Epithelial cell of esophagus (primary cell): ENCODE data around the gene CD69.

ENCODE experiments used
- DNase-seq: peaks from one replicate; pipeline ENCODE4 v3.0.0; 2010; ENCODE audit warnings: low read depth
- H3K4me3 ChIP-seq: 2 replicates; pipeline ENCODE4 v1.5.1; 2011; ENCODE audit warnings: mild to moderate bottlenecking, low read length, control low read depth
- TF ChIP-seq, protein P1 (sequence below): IDR thresholded peaks from 2 replicates; pipeline ENCODE4 v1.5.1; 2011; ENCODE audit warnings: low read depth, mild to moderate bottlenecking, low read length, control low read depth, inconsistent platforms; ENCODE audit not compliant: insufficient read depth; ENCODE audit errors: missing control alignments

CD69 gene

DNA sequence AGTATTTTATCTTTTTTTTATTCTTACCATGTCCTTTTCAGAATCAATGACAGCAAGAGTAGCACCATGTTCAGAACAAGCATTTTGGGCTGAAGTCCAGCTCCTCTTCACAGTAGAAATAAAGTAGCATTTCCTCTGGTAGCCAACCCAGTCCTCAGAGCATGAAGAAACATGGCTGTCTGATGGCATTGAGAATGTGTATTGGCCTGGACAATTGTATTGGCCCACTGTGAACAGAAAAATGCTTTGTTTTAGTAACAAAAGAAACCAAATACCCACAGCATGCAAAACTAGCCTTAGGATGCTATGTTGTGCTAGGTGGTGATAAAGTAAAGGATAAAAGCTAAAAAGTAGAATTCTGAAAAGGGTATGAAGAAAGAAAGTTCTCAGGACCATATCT is 5.7 kb downstream of the CD69 start:
- TF ChIP-seq, protein P1, sequence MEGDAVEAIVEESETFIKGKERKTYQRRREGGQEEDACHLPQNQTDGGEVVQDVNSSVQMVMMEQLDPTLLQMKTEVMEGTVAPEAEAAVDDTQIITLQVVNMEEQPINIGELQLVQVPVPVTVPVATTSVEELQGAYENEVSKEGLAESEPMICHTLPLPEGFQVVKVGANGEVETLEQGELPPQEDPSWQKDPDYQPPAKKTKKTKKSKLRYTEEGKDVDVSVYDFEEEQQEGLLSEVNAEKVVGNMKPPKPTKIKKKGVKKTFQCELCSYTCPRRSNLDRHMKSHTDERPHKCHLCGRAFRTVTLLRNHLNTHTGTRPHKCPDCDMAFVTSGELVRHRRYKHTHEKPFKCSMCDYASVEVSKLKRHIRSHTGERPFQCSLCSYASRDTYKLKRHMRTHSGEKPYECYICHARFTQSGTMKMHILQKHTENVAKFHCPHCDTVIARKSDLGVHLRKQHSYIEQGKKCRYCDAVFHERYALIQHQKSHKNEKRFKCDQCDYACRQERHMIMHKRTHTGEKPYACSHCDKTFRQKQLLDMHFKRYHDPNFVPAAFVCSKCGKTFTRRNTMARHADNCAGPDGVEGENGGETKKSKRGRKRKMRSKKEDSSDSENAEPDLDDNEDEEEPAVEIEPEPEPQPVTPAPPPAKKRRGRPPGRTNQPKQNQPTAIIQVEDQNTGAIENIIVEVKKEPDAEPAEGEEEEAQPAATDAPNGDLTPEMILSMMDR, result no peak
- H3K4me3 ChIP-seq, result no peak overlapping the region
- no peak for DNase-seq

DNA sequence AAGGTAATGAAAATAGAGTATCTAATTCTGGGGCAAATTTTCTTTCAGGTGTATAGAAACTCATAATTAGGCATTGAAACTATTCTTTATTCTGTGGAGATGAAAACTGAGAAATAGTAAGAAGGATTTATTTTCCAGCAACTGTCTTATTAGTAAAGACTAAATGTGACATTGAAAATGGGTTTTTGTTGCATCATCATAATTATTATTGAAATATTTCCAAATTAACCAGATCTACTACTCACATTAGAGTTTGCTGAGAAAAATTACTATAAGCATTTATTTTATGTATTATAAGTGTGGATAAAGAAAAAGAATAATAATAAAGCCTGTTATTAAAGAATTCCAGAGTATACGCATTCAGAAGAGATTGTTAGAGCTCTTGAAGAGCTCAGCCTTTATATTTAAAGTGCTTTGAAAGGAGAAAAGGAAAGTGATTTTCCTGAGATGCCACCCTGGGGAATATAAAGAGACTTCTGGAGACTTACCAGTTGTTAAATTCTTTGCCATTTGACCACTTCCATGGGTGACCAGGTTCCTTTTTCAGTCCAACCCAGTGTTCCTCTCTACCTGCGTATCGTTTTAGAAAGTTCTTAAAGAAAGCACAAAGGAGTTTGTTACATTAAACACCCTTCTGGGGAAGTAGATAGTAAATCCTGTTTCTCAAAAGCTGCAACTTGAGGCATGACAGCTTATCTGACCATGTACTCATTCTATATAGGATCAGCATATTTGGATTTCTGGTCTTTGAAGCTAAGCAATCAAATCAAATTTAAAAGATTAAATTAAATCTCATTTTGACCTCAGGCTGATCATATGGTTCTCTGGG is 6.4 kb downstream of the CD69 start:
- TF ChIP-seq, protein P1, result no peak
- DNase-seq, result no peak

DNA sequence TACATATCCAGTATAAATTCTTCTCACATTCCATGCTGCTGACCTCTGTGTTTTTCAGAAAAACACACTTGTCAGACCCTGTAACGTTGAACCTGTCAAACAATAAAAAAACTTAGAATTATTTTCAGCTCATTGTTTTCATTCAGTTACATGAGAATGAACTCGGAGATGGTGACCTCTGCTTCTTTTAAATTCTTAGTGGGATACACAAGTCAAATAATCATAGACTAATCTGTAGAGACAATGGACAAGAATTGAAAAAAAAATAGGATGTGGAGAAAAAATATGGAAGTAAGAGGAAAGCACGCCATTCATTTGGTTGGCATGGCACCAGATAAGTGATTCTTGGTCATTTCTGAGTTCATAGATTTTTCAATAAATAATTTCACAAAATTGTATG is 7.2 kb downstream of the CD69 start:
- TF ChIP-seq, protein P1, result no peak
- DNase-seq, result no peak
- no peak overlapping the region for H3K4me3 ChIP-seq

More for the DNA sequence above, 6.4 kb downstream of the CD69 start:
- H3K4me3 ChIP-seq, result no peak overlapping the region

DNA sequence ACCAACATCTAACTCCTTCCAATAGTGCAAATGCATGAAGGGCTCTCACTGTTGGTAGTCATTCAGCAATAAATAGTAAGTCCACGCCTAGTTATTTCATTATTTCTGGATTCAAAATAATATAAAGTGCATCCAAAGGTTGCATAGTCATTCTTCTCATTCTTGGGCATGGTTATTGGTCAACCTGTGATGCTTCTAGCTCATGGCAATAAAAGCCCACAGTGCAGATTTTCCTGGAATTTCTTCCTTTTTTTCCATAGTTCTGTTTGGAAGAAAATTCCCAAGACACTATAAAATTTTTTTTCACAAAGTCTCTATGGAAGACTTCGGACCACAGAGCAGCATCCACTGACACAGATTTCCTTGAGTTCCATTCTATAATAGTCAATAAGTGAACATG is 7.6 kb downstream of the CD69 start:
- DNase-seq, result no peak
- H3K4me3 ChIP-seq, result no peak overlapping the region
- TF ChIP-seq, protein P1, result no peak

DNA sequence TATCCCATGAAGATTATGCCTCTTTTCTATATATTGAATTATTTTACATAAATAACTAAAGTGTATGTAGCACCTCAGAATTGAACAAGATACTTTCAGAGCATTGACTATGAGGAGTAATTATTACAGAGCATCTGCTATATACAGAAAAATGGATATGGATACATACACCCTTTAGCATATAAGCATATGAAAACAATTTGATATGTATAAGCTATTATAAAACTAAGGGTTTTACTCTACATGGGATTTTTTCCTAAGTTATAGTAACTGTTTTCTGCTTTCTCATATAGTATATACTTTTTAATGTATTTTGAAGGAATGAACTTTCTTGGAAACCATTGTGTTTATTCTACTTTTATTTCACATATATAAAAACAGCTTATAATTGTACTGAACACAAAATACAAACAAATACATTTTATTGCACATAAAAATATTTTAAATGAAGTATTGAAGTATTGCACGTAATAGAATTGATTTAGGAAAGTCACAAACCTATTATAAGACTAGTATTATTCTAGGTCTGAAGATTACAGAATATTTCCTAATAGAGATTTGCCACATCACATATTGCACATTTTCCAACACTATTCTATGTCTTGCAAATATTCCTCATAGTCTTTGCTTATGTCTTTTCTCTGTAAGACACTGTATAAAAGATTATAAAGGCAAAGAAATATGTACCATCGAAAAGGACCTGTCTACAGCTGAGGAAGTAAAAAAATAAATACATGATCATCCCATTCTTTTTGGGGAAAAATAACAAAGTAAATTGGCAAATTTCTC is 8.4 kb downstream of the CD69 start:
- TF ChIP-seq, protein P1, result no peak
- H3K4me3 ChIP-seq, result no peak overlapping the region
- no peak for DNase-seq

DNA sequence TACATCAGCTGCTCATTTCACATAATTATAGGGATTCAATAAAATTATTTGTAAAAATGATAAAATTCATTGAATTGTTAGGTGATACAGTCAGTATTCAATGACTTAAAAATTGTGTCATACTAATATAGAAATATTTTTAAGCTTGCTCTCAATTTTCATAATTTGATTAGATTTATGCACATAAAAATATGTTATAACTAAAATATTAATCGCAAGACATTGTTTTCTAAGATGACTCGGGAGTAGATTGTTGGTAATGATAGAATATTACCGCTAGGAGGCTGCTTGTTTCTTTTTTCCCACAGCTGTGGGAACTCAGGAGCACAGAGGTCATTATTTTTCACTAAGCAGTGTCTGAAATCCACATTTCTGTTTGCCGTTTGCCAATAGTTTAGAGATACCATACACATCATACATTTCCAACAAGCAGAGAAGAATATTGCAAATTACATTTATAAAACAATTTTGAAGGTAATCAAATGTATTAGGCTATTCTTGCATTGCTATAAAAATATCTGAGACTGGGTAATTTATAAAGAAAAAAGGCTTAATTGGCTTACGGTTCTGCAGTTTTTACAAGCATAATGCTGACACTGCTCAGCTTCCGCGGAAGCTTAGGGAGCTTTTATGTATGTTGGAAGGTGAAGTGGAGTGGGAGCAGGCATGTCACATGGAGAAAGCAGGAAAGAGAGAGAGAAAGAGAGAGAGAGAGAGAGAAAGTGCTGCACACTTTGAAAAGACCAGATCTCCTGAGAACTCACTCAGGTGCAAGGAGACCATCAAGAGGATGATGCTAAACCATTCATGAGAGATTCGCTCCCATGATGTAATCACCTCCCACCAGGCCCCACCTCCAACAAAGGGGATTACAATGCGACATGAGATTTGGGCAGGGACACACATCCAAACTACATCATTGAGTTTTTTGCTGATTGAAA is 9.2 kb downstream of the CD69 start:
- peak; percentile 36 for DNase-seq
- TF ChIP-seq, protein P1, result peak; percentile 56
- H3K4me3 ChIP-seq, result no peak overlapping the region
